Activated effector memory CD4-positive, alpha-beta T cell treated with Interleukin-2 at 50 U/mL for 16 hours (primary cell): Measurements from ENCODE around the gene OXGR1.
"Not testable (repeated sequence)": the region's sequence is repeated elsewhere in the genome, so short reads cannot be mapped to it uniquely, and the experiment has no call there.

Experiments used
- DNase-seq: peaks from one replicate; pipeline ENCODE4 v3.0.0-alpha.2; 2020

OXGR1 gene

GRCh38 chr13:96994017-96994857, at the start of gene OXGR1:
Gene OXGR1 (minus strand): TSS chr13:96994476. CDS start chr13:96987759, 6,717 bp downstream.
- no peak for DNase-seq

GRCh38 chr13:97043302-97043701, 49.0 kb upstream of the OXGR1 start:
- DNase-seq, result no peak

- no peak for DNase-seq
Observed at GRCh38 chr13:97030705-97031452, 36.6 kb upstream of the OXGR1 start.

GRCh38 chr13:97028441-97029299, 34.4 kb upstream of the OXGR1 start:
- DNase-seq, result no peak

GRCh38 chr13:97027162-97027554, 32.9 kb upstream of the OXGR1 start:
- no peak for DNase-seq

GRCh38 chr13:97026531-97027161, 32.4 kb upstream of the OXGR1 start:
- DNase-seq, result no peak

GRCh38 chr13:97023812-97024211, 29.5 kb upstream of the OXGR1 start:
- DNase-seq, result not testable (repeated sequence)

- DNase-seq, result no peak
Observed at GRCh38 chr13:97023117-97023516, 28.8 kb upstream of the OXGR1 start.

GRCh38 chr13:97021241-97021640, 27.0 kb upstream of the OXGR1 start:
- DNase-seq, result no peak

GRCh38 chr13:97020689-97021240, 26.5 kb upstream of the OXGR1 start:
- DNase-seq, result no peak

GRCh38 chr13:97020194-97020593, 25.9 kb upstream of the OXGR1 start:
- no peak for DNase-seq

- no peak for DNase-seq
Observed at GRCh38 chr13:97019236-97019635, 25.0 kb upstream of the OXGR1 start.

GRCh38 chr13:97018029-97018819, 23.9 kb upstream of the OXGR1 start:
- no peak for DNase-seq

- DNase-seq, result no peak
Observed at GRCh38 chr13:97017322-97017721, 23.0 kb upstream of the OXGR1 start.

- DNase-seq, result no peak
Observed at GRCh38 chr13:97015661-97016350, 21.5 kb upstream of the OXGR1 start.

- no peak for DNase-seq
Observed at GRCh38 chr13:97012251-97013048, 18.2 kb upstream of the OXGR1 start.

GRCh38 chr13:97011446-97012131, 17.3 kb upstream of the OXGR1 start:
- no peak for DNase-seq

GRCh38 chr13:97008643-97009042, 14.4 kb upstream of the OXGR1 start:
- DNase-seq, result no peak

- no peak for DNase-seq
Observed at GRCh38 chr13:97005625-97006262, 11.5 kb upstream of the OXGR1 start.
